Heart left ventricle (tissue), 16 donors: ENCODE measurements around the gene MAPK8. TPM values are rescaled to one million over a fixed set of nuclear protein-coding genes. Genes with fewer than 3 reads are reported as not detected.
"Not testable (repeated sequence)": the region's sequence is repeated elsewhere in the genome, so short reads cannot be mapped to it uniquely, and the experiment has no call there.

ENCODE experiments used
- ATAC-seq, 4 donors: fragments of 200-7000 bp; cut with Tn5 transposase; one replicate each; pipeline ENCODE4 v1.9.1; 2020 to 2022; ENCODE audit warnings: moderate library complexity in 4 of 4, mild to moderate bottlenecking in 3 of 4, moderate number of reproducible peaks in 1 of 4
- DNase-seq, 5 donors: peaks; one replicate each; pipeline ENCODE4 v3.0.0-alpha.2; 2020
- H3K27ac ChIP-seq, 12 donors: fragments of 200-600 bp; sonication (generic) in 4 of 12; one replicate each; pipeline versions ENCODE4 v1.5.0 to v1.8.0; 2016 to 2022; ENCODE audit warnings: mild to moderate bottlenecking in 2 of 12
- H3K27me3 ChIP-seq, 9 donors: fragments of 200-600 bp; sonication (generic) in 2 of 9; one replicate each; pipeline versions ENCODE4 v1.5.1 to v1.8.0; 2016 to 2022; ENCODE audit warnings: mild to moderate bottlenecking in 3 of 9
- H3K36me3 ChIP-seq, 9 donors: fragments of 200-600 bp; sonication (generic) in 2 of 9; one replicate each; pipeline versions ENCODE4 v1.5.0 to v1.8.0; 2018 to 2022; ENCODE audit warnings: mild to moderate bottlenecking in 2 of 9
- H3K4me1 ChIP-seq, 12 donors: fragments of 200-600 bp; sonication (generic) in 4 of 12; one replicate each; pipeline versions ENCODE4 v1.5.0 to v1.8.0; 2016 to 2022; ENCODE audit warnings: mild to moderate bottlenecking in 3 of 12
- H3K4me3 ChIP-seq, 12 donors: fragments of 200-600 bp; sonication (generic) in 4 of 12; one replicate each; pipeline versions ENCODE4 v1.5.0 to v1.8.0; 2017 to 2022; ENCODE audit warnings: mild to moderate bottlenecking in 9 of 12, moderate library complexity in 4 of 12
- H3K9me3 ChIP-seq, 12 donors: fragments of 200-600 bp; sonication (generic) in 4 of 12; one replicate each; pipeline versions ENCODE4 v1.5.0 to v1.8.0; 2016 to 2022; ENCODE audit warnings: mild to moderate bottlenecking in 1 of 12
- CTCF ChIP-seq, 12 donors: fragments of 200-600 bp; sonication (generic) in 4 of 12; IDR thresholded peaks; one replicate each; pipeline versions ENCODE4 v1.5.0 to v1.8.0; 2018 to 2022; ENCODE audit warnings: antibody characterized with exemption in 12 of 12, mild to moderate bottlenecking in 5 of 12
- POLR2A ChIP-seq, 2 donors: fragments of 450-650 bp; IDR thresholded peaks; one replicate each; pipeline ENCODE4 v1.6.1; 2017; ENCODE audit warnings: antibody characterized with exemption in 2 of 2, mild to moderate bottlenecking in 2 of 2, moderate library complexity in 2 of 2
- WGBS, 4 donors: extraction: QIAGEN DNeasy Blood & Tissue Kit in 2 of 4; methylation state at CpG; one replicate each; pipeline versions ENCODE4 v1.1.5 to v1.1.7; 2013 to 2018; 5-methylcytosine and 5-hydroxymethylcytosine counted together
- intact Hi-C, 10 donors: fragments of 100-400 bp; cut with DNase I; formaldehyde crosslinking; loops; one replicate each; pipeline versions ENCODE4 v1.11.1 to v1.14.2; 2022
- polyA plus RNA-seq, 2 donors: library from polyadenylated mRNA; stranded (reverse); fragments of 200-250 nt; gene quantifications; one replicate each; pipeline ENCODE4 v1.2.3, GENCODE V29; 2013
- total RNA-seq, 9 donors: library from RNA; depleted of rRNA in 2 of 9; stranded (reverse); fragments of >200 nt in 2 of 9; fragmentation: NEBNext Ultra II Directional in 3 of 9; extraction: Animal tissue kit (Norgen Biotek cat#: 25700) in 3 of 9; gene quantifications; one replicate each; pipeline versions ENCODE4 v1.1.0 to v1.2.4, GENCODE V29; 2016 to 2023
- donor health status: ischemic (EF 13 %, LVEDD 7.1; RV severe dilation, severe dysfunction).
- donor health status: healthy with polysubstance abuse.
- donor health status: DM: no; HTN: yes; CAD: no.
- donor health status: DM: no; HTN: no; CAD: no.
- donor health status: ischemic (EF 25% LVEDD 6.9; RV normal size, moderate dysfunction).
- donor health status: ischemic (EF 25% LVEDD 5.7; RV mildly dilated, moderate dysfunction).
- donor health status: healthy.
- donor health status: DM: yes; HTN: yes; CAD: no.
- donor health status: ischemic (EF 35%, LVEDD 5.7; RV mildly dilated, moderate dysfunction).
- donor health status: nonischemic (EF 11% LVEDD 7.7; RV severe dilation, severe dysfunction).
- donor health status: DM: yes; HTN: yes; CAD: no.
- donor health status: PGD.
- donor health status: ischemic (EF 29% LVEDD 5.4; RV normal size, mild dysfunction).
- donor health status: nonischemic (EF 23%, LVEDD 6.1; RV moderate dilation, normal function).

The MAPK8 gene
- total and polyA plus RNA-seq, 11 donors, result 4.2 to 36.8 (median 31.0) TPM

GRCh38 chr10:48343921-48344598, 37.6 kb downstream of the MAPK8 start:
- Histone ChIP-seq H3K36me3 (no peaks in the 10 kb centered on the region), H3K9me3 (peaks cover 0 to 23% (median 6%) of the 10 kb centered on the region in 12 donors), H3K27ac (no peak overlapping the region), H3K4me1 (peaks cover 0 to 47% (median 16%) of the 10 kb centered on the region in 12 donors), H3K27me3 (no peaks in the 10 kb centered on the region), H3K4me3 (no peak overlapping the region)
- no peak for ATAC-seq
- intact Hi-C loops, result no loop called here
- DNase-seq, result no peak
- 57 to 66% (median 58%) methylated on average over 3 of the region's 3 CpGs for WGBS, 4 donors
- TF ChIP-seq CTCF (IDR thresholded peaks at IDR 0.05) (no peak), POLR2A (IDR thresholded peaks at IDR 0.05) (no peak)

GRCh38 chr10:48346248-48346647, 39.8 kb downstream of the MAPK8 start:
- Histone ChIP-seq H3K9me3 (peaks cover 0 to 27% (median 6%) of the 10 kb centered on the region in 12 donors), H3K4me1 (peaks cover 0 to 34% (median 14%) of the 10 kb centered on the region in 12 donors)
- intact Hi-C loops, ATAC-seq, H3K4me3 ChIP-seq, H3K27ac ChIP-seq, H3K27me3 ChIP-seq, H3K36me3 ChIP-seq: not testable (repeated sequence)
- TF ChIP-seq CTCF (IDR thresholded peaks at IDR 0.05), result peak in 6 of 12 donors; percentile 8 to 26 (median 14)
- 90 to 94% (median 92%) methylated on average over 7 to 9 of the region's 9 CpGs for WGBS, 4 donors
- peak in 2 of 5 donors; percentile 23 to 36 for DNase-seq

GRCh38 chr10:48347539-48347938, 41.1 kb downstream of the MAPK8 start:
- Histone ChIP-seq H3K4me1 (peaks cover 0 to 24% (median 14%) of the 10 kb centered on the region in 12 donors), H3K9me3 (peaks cover 0 to 27% (median 6%) of the 10 kb centered on the region in 12 donors)
- H3K27me3 ChIP-seq, H3K4me3 ChIP-seq, H3K27ac ChIP-seq, ATAC-seq, DNase-seq, H3K36me3 ChIP-seq, intact Hi-C loops: not testable (repeated sequence)
- WGBS, 4 donors, result 95 to 100% (median 98%) methylated on average over 2 of the region's 2 CpGs

GRCh38 chr10:48347943-48348342, 41.5 kb downstream of the MAPK8 start:
- H3K27ac ChIP-seq, DNase-seq, H3K4me3 ChIP-seq, H3K36me3 ChIP-seq, intact Hi-C loops, ATAC-seq, H3K27me3 ChIP-seq: not testable (repeated sequence)
- Histone ChIP-seq H3K4me1 (peaks cover 0 to 22% (median 13%) of the 10 kb centered on the region in 12 donors), H3K9me3 (peaks cover 0 to 27% (median 6%) of the 10 kb centered on the region in 12 donors)
- 94 to 98% (median 97%) methylated on average over 4 of the region's 4 CpGs for WGBS, 4 donors

- ATAC-seq, result peak in 3 of 4 donors; percentile 51 to 72 (median 63)
- WGBS, 4 donors, result 37 to 42% (median 40%) methylated on average over 2 of the region's 2 CpGs
Measured at GRCh38 chr10:48353246-48353645, 46.8 kb downstream of the MAPK8 start.

More at GRCh38 chr10:48353246-48353645, 46.8 kb downstream of the MAPK8 start:
- no peak overlapping the region for H3K4me3 ChIP-seq
- intact Hi-C loops, result no loop called here
- no peaks in the 10 kb centered on the region for H3K36me3 ChIP-seq
- peaks cover 0 to 20% (median 1%) of the 10 kb centered on the region in 12 donors for H3K9me3 ChIP-seq
- DNase-seq, result no peak
- no peaks in the 10 kb centered on the region for H3K27me3 ChIP-seq
- TF ChIP-seq CTCF (IDR thresholded peaks at IDR 0.05), result no peak
- TF ChIP-seq POLR2A (IDR thresholded peaks at IDR 0.05), result no peak
- H3K4me1 ChIP-seq, result peaks cover 0 to 22% (median 0%) of the 10 kb centered on the region in 12 donors
- no peak overlapping the region for H3K27ac ChIP-seq
